ACHN (cell line): ENCODE measurements around the gene PRICKLE2.

ENCODE experiments used
- DNase-seq: peaks from one replicate; pipeline ENCODE4 v3.0.0-alpha.2; 2015
- in situ Hi-C: cut with HindIII; loops from 2 replicates; pipeline ENCODE4 v1.10.0; 2017; ENCODE audit warnings: low sequenced_read_pairs, low pct_ligation_motif_present, low pct_unique_long_range_greater_than_20kb

The PRICKLE2 gene

GRCh38 chr3:64150623-64151207, 74.6 kb downstream of the PRICKLE2 start:
- in situ Hi-C loops = no loop called here
- DNase-seq = no peak

- no peak for DNase-seq
These were observed 75.4 kb downstream of the PRICKLE2 start for GRCh38 chr3:64149886-64150285.

GRCh38 chr3:64148955-64149653, 76.2 kb downstream of the PRICKLE2 start:
- DNase-seq = no peak
- in situ Hi-C loops = no loop called here

More at GRCh38 chr3:64149886-64150285, 75.4 kb downstream of the PRICKLE2 start:
- in situ Hi-C loops = no loop called here

GRCh38 chr3:64147211-64147610, 78.1 kb downstream of the PRICKLE2 start:
- DNase-seq = no peak
- in situ Hi-C loops = no loop called here

GRCh38 chr3:64145438-64145837, 79.8 kb downstream of the PRICKLE2 start:
- DNase-seq = no peak
- in situ Hi-C loops = no loop called here

- in situ Hi-C loops = no loop called here
- DNase-seq = no peak
These were observed 80.9 kb downstream of the PRICKLE2 start for GRCh38 chr3:64144241-64144900.

GRCh38 chr3:64143409-64144130, 81.7 kb downstream of the PRICKLE2 start:
- DNase-seq = no peak
- in situ Hi-C loops = no loop called here

GRCh38 chr3:64141476-64141875, 83.8 kb downstream of the PRICKLE2 start:
- no peak for DNase-seq
- in situ Hi-C loops = no loop called here

GRCh38 chr3:64140651-64141050, 84.6 kb downstream of the PRICKLE2 start:
- in situ Hi-C loops = no loop called here
- no peak for DNase-seq

GRCh38 chr3:64138656-64139375, 86.5 kb downstream of the PRICKLE2 start:
- in situ Hi-C loops = no loop called here
- no peak for DNase-seq

GRCh38 chr3:64138046-64138445, 87.2 kb downstream of the PRICKLE2 start:
- no peak for DNase-seq
- in situ Hi-C loops = no loop called here

- in situ Hi-C loops = no loop called here
- no peak for DNase-seq
These were observed 90.4 kb downstream of the PRICKLE2 start for GRCh38 chr3:64134882-64135281.

GRCh38 chr3:64133987-64134386, 91.3 kb downstream of the PRICKLE2 start:
- DNase-seq = no peak
- in situ Hi-C loops = no loop called here

- in situ Hi-C loops = no loop called here
- no peak for DNase-seq
These were observed 92.0 kb downstream of the PRICKLE2 start for GRCh38 chr3:64133272-64133671.

- in situ Hi-C loops = no loop called here
- no peak for DNase-seq
These were observed 93.4 kb downstream of the PRICKLE2 start for GRCh38 chr3:64131725-64132469.

GRCh38 chr3:64130436-64130835, 94.8 kb downstream of the PRICKLE2 start:
- DNase-seq = no peak
- in situ Hi-C loops = no loop called here

- DNase-seq = no peak
- in situ Hi-C loops = no loop called here
These were observed 95.7 kb downstream of the PRICKLE2 start for GRCh38 chr3:64129581-64129980.

GRCh38 chr3:64129106-64129505, 96.2 kb downstream of the PRICKLE2 start:
- DNase-seq = no peak

More at GRCh38 chr3:64129106-64129505, 96.2 kb downstream of the PRICKLE2 start:
- in situ Hi-C loops = no loop called here
